NT2/D1 (cell line): ENCODE data around the gene PLOD1.

Source experiments
- DNase-seq: peaks from one replicate; pipeline ENCODE4 v3.0.0-alpha.2; 2011; ENCODE audit warnings: low read depth, low spot score
- H3K27me3 ChIP-seq: 2 replicates; pipeline ENCODE4 v1.6.0; 2011; ENCODE audit warnings: mild to moderate bottlenecking; ENCODE audit not compliant: insufficient read length, insufficient read depth
- H3K36me3 ChIP-seq: 2 replicates; pipeline ENCODE4 v1.6.1; 2011; ENCODE audit warnings: mild to moderate bottlenecking, low read length, mixed read lengths; ENCODE audit not compliant: insufficient read depth, insufficient read length
- H3K4me1 ChIP-seq: 2 replicates; pipeline ENCODE4 v1.5.1; 2011; ENCODE audit not compliant: insufficient read depth, insufficient read length
- H3K4me3 ChIP-seq: 2 replicates; pipeline ENCODE4 v1.5.1; 2011; ENCODE audit warnings: low read depth; ENCODE audit not compliant: insufficient read length
- H3K9ac ChIP-seq: 2 replicates; pipeline ENCODE4 v1.6.0; 2011; ENCODE audit warnings: low read depth; ENCODE audit not compliant: insufficient read length
- H3K9me3 ChIP-seq: 2 replicates; pipeline ENCODE4 v1.5.1; 2011; ENCODE audit warnings: mild to moderate bottlenecking, low read length; ENCODE audit not compliant: insufficient read depth
- SUZ12 ChIP-seq: IDR thresholded peaks from 2 replicates; pipeline ENCODE4 v1.6.1; 2011; ENCODE audit not compliant: insufficient read length, insufficient read depth; ENCODE audit errors: extremely low read depth
- YY1 ChIP-seq: IDR thresholded peaks from 2 replicates; pipeline ENCODE4 v1.6.1; 2011; ENCODE audit not compliant: insufficient read length, insufficient read depth
- ZNF274 ChIP-seq: IDR thresholded peaks from 2 replicates; pipeline ENCODE4 v1.6.1; 2011; ENCODE audit warnings: mild to moderate bottlenecking, low read depth, low read length

The PLOD1 gene

GRCh38 chr1:11991969-11992676 lies 57.6 kb downstream of the PLOD1 start:
- DNase-seq = no peak
- H3K4me3 ChIP-seq = no peak overlapping the region
- no peak for TF ChIP-seq YY1
- no peak for TF ChIP-seq SUZ12
- TF ChIP-seq ZNF274 = no peak
- H3K27me3 ChIP-seq = no peaks in the 10 kb centered on the region
- no peaks in the 10 kb centered on the region for H3K9me3 ChIP-seq
- H3K36me3 ChIP-seq = peaks cover 75% of the 10 kb centered on the region
- no peak overlapping the region for H3K9ac ChIP-seq
- no peaks in the 10 kb centered on the region for H3K4me1 ChIP-seq

- no peak overlapping the region for H3K9ac ChIP-seq
- H3K4me1 ChIP-seq = no peaks in the 10 kb centered on the region
- no peaks in the 10 kb centered on the region for H3K9me3 ChIP-seq
- TF ChIP-seq SUZ12 (no peak), ZNF274 (no peak), YY1 (no peak)
- H3K4me3 ChIP-seq = no peak overlapping the region
- peaks cover 75% of the 10 kb centered on the region for H3K36me3 ChIP-seq
- H3K27me3 ChIP-seq = no peaks in the 10 kb centered on the region
- DNase-seq = no peak
Observed at GRCh38 chr1:11997081-11997850, 62.7 kb downstream of the PLOD1 start.

- H3K4me1 ChIP-seq = no peaks in the 10 kb centered on the region
- TF ChIP-seq ZNF274 (no peak), YY1 (no peak), SUZ12 (no peak)
Observed at GRCh38 chr1:11998636-11999035, 64.1 kb downstream of the PLOD1 start.

GRCh38 chr1:11999236-11999635 lies 64.7 kb downstream of the PLOD1 start:
- H3K4me1 ChIP-seq = no peaks in the 10 kb centered on the region
- TF ChIP-seq SUZ12 (no peak), ZNF274 (no peak), YY1 (no peak)
- no peak overlapping the region for H3K9ac ChIP-seq
- no peaks in the 10 kb centered on the region for H3K27me3 ChIP-seq
- H3K36me3 ChIP-seq = peaks cover 80% of the 10 kb centered on the region
- DNase-seq = no peak
- H3K4me3 ChIP-seq = no peak overlapping the region
- no peaks in the 10 kb centered on the region for H3K9me3 ChIP-seq

More at GRCh38 chr1:11998636-11999035, 64.1 kb downstream of the PLOD1 start:
- DNase-seq = no peak
- Histone ChIP-seq H3K36me3 (peaks cover 78% of the 10 kb centered on the region), H3K9ac (no peak overlapping the region), H3K4me3 (no peak overlapping the region), H3K27me3 (no peaks in the 10 kb centered on the region), H3K9me3 (no peaks in the 10 kb centered on the region)

GRCh38 chr1:12001249-12001917 lies 66.9 kb downstream of the PLOD1 start:
- Histone ChIP-seq H3K4me3 (no peak overlapping the region), H3K36me3 (peaks cover 82% of the 10 kb centered on the region), H3K4me1 (no peaks in the 10 kb centered on the region), H3K27me3 (no peaks in the 10 kb centered on the region), H3K9ac (no peak overlapping the region), H3K9me3 (0 out of 2 replicates have a peak, but pooled peaks cover 3% of the 10 kb centered on the region)
- TF ChIP-seq ZNF274 (no peak), SUZ12 (no peak), YY1 (no peak)
- DNase-seq = peak; percentile 55

- Histone ChIP-seq H3K9ac (no peak overlapping the region), H3K4me3 (no peak overlapping the region), H3K4me1 (no peaks in the 10 kb centered on the region), H3K36me3 (peaks cover 84% of the 10 kb centered on the region), H3K9me3 (peaks cover 9% of the 10 kb centered on the region; the same call in 1 of the 2 replicates), H3K27me3 (no peaks in the 10 kb centered on the region)
- DNase-seq = no peak
- TF ChIP-seq YY1 (no peak), SUZ12 (no peak), ZNF274 (no peak)
Observed at GRCh38 chr1:12001996-12002493, 67.5 kb downstream of the PLOD1 start.

GRCh38 chr1:12003762-12004161 lies 69.2 kb downstream of the PLOD1 start:
- H3K36me3 ChIP-seq = peaks cover 79% of the 10 kb centered on the region

More at GRCh38 chr1:12003762-12004161, 69.2 kb downstream of the PLOD1 start:
- no peaks in the 10 kb centered on the region for H3K27me3 ChIP-seq
- H3K4me1 ChIP-seq = no peaks in the 10 kb centered on the region
- H3K9me3 ChIP-seq = peaks cover 16% of the 10 kb centered on the region; the same call in 1 of the 2 replicates
- no peak overlapping the region for H3K4me3 ChIP-seq
- DNase-seq = no peak
- TF ChIP-seq ZNF274 = no peak
- TF ChIP-seq SUZ12 = no peak
- no peak overlapping the region for H3K9ac ChIP-seq
